K562 (cell line): ENCODE results near the gene TSPAN16. TPM values are rescaled to one million over a fixed set of nuclear protein-coding genes. Genes with fewer than 3 reads are reported as not detected.

Experiments used
- ATAC-seq: fragments of 200-7000 bp; cut with Tn5 transposase; 3 replicates; pipeline ENCODE4 v1.9.1; 2020; ENCODE audit warnings: moderate library complexity
- BruUV-seq: library from RNA; stranded (reverse); fragments of 400-500 nt; replicated peaks from 2 replicates; lab custom pipeline; 2021; lab: Mats Ljungman, UMichigan
- CTCF ChIA-PET: fragments of 300-600 bp; formaldehyde crosslinking; extraction: SDS; loops from one replicate; lab custom pipeline; 2021; ENCODE audit warnings: low intra/inter-chr PET ratio; lab: Yijun Ruan, JAX
- POLR2A ChIA-PET: fragments of 300-600, 350-650 bp; sonication (Branson Sonifier 250); formaldehyde crosslinking; extraction: SDS; loops from one replicate; lab custom pipeline; 2021; ENCODE audit warnings: antibody characterized with exemption, inconsistent platforms; lab: Yijun Ruan, JAX
- DNase-seq, 4 experiments: peaks; one replicate each; pipeline versions ENCODE4 v3.0.0 to v3.0.0-alpha.2; 2011 to 2018; ENCODE audit warnings: low spot score in 3 of 4, mixed read lengths in 3 of 4; ENCODE audit errors: extremely low read depth in 1 of 4
- FAIRE-seq: peaks from 2 replicates; lab custom pipeline; 2011; peaks lifted over from hg19 to GRCh38; lab: Jason Lieb, UNC
- H2AFZ ChIP-seq: 2 replicates; pipeline ENCODE4 v1.6.0; 2011; ENCODE audit warnings: low read depth, low read length, control low read depth, inconsistent platforms
- H3K27ac ChIP-seq: fragments of 200-600 bp; 3 replicates; pipeline ENCODE4 v1.8.0; 2011; ENCODE audit warnings: low read depth, mild to moderate bottlenecking, control low read depth, inconsistent platforms, low read length, moderate library complexity, mixed read lengths; ENCODE audit errors: extremely low read depth
- H3K27me3 ChIP-seq, 2 experiments: fragments of 300-600 bp in 1 of 2; 2 replicates in 1 of 2; 3 replicates in 1 of 2; pipeline versions ENCODE4 v1.6.0 to v1.8.0; 2011; ENCODE audit warnings: inconsistent platforms in 2 of 2, low read length in 2 of 2, mild to moderate bottlenecking in 1 of 2, mixed read lengths in 1 of 2, moderate library complexity in 1 of 2; ENCODE audit not compliant: control insufficient read depth in 2 of 2, insufficient read depth in 2 of 2
- H3K36me3 ChIP-seq: fragments of 300-600 bp; 3 replicates; pipeline ENCODE4 v1.8.0; 2011; ENCODE audit warnings: mild to moderate bottlenecking, low read length, inconsistent platforms; ENCODE audit not compliant: control insufficient read depth, insufficient read depth
- H3K4me1 ChIP-seq, 2 experiments: fragments of 200-600 bp in 1 of 2; replicated peaks in 1 of 2; 2 replicates in 1 of 2; 3 replicates in 1 of 2; pipeline versions ENCODE4 v1.5.1 to v1.8.0; 2011; ENCODE audit warnings: inconsistent platforms in 2 of 2, low read length in 2 of 2, mild to moderate bottlenecking in 1 of 2, mixed read lengths in 1 of 2, moderate library complexity in 1 of 2; ENCODE audit not compliant: control insufficient read depth in 2 of 2, insufficient read depth in 2 of 2
- H3K4me2 ChIP-seq: 2 replicates; pipeline ENCODE4 v1.6.1; 2011; ENCODE audit warnings: low read length, control low read depth, inconsistent platforms, mixed read lengths; ENCODE audit not compliant: insufficient read depth
- H3K4me3 ChIP-seq: fragments of 200-600 bp; sonication (generic), shearing (Covaris generic); 2 replicates; pipeline ENCODE4 v1.5.1; 2016; ENCODE audit warnings: control low read depth, inconsistent platforms
- H3K79me2 ChIP-seq: fragments of 200-600 bp; 3 replicates; pipeline ENCODE4 v1.8.0; 2011; ENCODE audit warnings: low read length, inconsistent platforms; ENCODE audit not compliant: control insufficient read depth, insufficient read depth
- H3K9ac ChIP-seq, 2 experiments: 2 replicates each; pipeline versions ENCODE4 v1.6.0 to v1.6.1; 2011; ENCODE audit warnings: low read depth in 2 of 2, low read length in 2 of 2, control low read depth in 1 of 2, inconsistent platforms in 1 of 2, mild to moderate bottlenecking in 1 of 2, mixed read lengths in 1 of 2; ENCODE audit not compliant: insufficient read depth in 1 of 2
- H3K9me1 ChIP-seq: one replicate; pipeline ENCODE4 v1.6.0; 2011; ENCODE audit warnings: inconsistent platforms, mild to moderate bottlenecking, low read length, moderate library complexity; ENCODE audit not compliant: control insufficient read depth, insufficient read depth
- H3K9me3 ChIP-seq: replicated peaks from 2 replicates; pipeline ENCODE4 v1.5.1; 2011; ENCODE audit warnings: low read depth, low read length, inconsistent platforms; ENCODE audit not compliant: control insufficient read depth, insufficient read depth
- H4K20me1 ChIP-seq: replicated peaks from 2 replicates; pipeline ENCODE4 v1.6.1; 2011; ENCODE audit warnings: low read length, inconsistent platforms, mixed read lengths; ENCODE audit not compliant: control insufficient read depth, insufficient read depth
- ATF6 ChIP-seq: sonication (generic); formaldehyde crosslinking; IDR thresholded peaks from 2 replicates; pipeline ENCODE4 v1.4.0; 2020; ENCODE audit warnings: mild to moderate bottlenecking, missing genetic modification reagents
- BRF1 ChIP-seq: IDR thresholded peaks from 3 replicates; pipeline ENCODE4 v1.6.1; 2011; ENCODE audit warnings: borderline replicate concordance, mild to moderate bottlenecking; ENCODE audit not compliant: insufficient read length; ENCODE audit errors: extremely low read depth
- CBFB ChIP-seq: sonication (generic); formaldehyde crosslinking; IDR thresholded peaks from 2 replicates; pipeline ENCODE4 v1.4.0; 2020; ENCODE audit warnings: mild to moderate bottlenecking, missing genetic modification reagents
- CBX8 ChIP-seq: fragments of 200-600 bp; sonication (generic); IDR thresholded peaks from 2 replicates; pipeline ENCODE4 v1.6.1; 2012; ENCODE audit warnings: borderline replicate concordance, mixed run types, low read depth, mild to moderate bottlenecking, moderate library complexity, mixed read lengths, low read length, control low read depth, inconsistent platforms; ENCODE audit not compliant: poor library complexity, severe bottlenecking; ENCODE audit errors: extremely low read depth
- CHD2 ChIP-seq: IDR thresholded peaks from 2 replicates; pipeline ENCODE4 v1.6.1; 2011; ENCODE audit warnings: low read depth, low read length
- ELF4 ChIP-seq: fragments of 450-650 bp; formaldehyde crosslinking; IDR thresholded peaks from 2 replicates; pipeline ENCODE4 v1.4.0; 2022; ENCODE audit warnings: missing genetic modification characterization
- NFIC ChIP-seq: fragments of 450-650 bp; IDR thresholded peaks from 2 replicates; pipeline ENCODE4 v1.6.1; 2017; ENCODE audit warnings: mild to moderate bottlenecking, inconsistent platforms
- POLR2AphosphoS2 ChIP-seq: IDR thresholded peaks from 2 replicates; pipeline ENCODE4 v1.6.1; 2012; ENCODE audit warnings: low read length, improper control_type of control experiment
- TCF7 ChIP-seq: sonication (generic); IDR thresholded peaks from 2 replicates; pipeline ENCODE4 v1.6.1; 2016; ENCODE audit warnings: antibody characterized with exemption, borderline replicate concordance
- YBX1 ChIP-seq: fragments of 450-650 bp; IDR thresholded peaks from 2 replicates; pipeline ENCODE4 v1.7.1; 2016; ENCODE audit warnings: mild to moderate bottlenecking
- ZKSCAN3 ChIP-seq: fragments of 250-450 bp; sonication (Bioruptor Pico); IDR thresholded peaks from 2 replicates; pipeline ENCODE4 v1.4.0; 2020
- ZNF512 ChIP-seq: IDR thresholded peaks from 2 replicates; pipeline ENCODE4 v1.6.1; 2016; ENCODE audit warnings: missing genetic modification characterization, missing compliant biosample characterization
- WGBS: fragments of 100-300 bp; shearing (Covaris generic); methylation state at CpG from one replicate; pipeline ENCODE4 v1.1.6; 2016; ENCODE audit warnings: low coverage, mixed read lengths; ENCODE audit not compliant: insufficient coverage; ENCODE audit errors: missing lambda C conversion rate; 5-methylcytosine and 5-hydroxymethylcytosine counted together
- in situ Hi-C: fragments of 300-500 bp; cut with MboI; formaldehyde crosslinking; loops from 4 replicates; pipeline ENCODE4 v1.15.0; 2018; ENCODE audit warnings: inconsistent platforms, mixed read lengths
- intact Hi-C: fragments of 100-400 bp; cut with micrococcal nuclease; formaldehyde crosslinking; loops from 2 replicates; pipeline ENCODE4 v1.14.2; 2022
- polyA plus RNA-seq, 8 experiments: library from polyadenylated mRNA; depleted of rRNA in 4 of 8; stranded (reverse) in 5 of 8; unstranded in 3 of 8; fragments of >200 nt; fragmentation: Nextera tagmentation in 2 of 8; fragmentation: Illumina TruSeq in 1 of 8; extraction: Ambion mirVana in 2 of 8; extraction: Trizol in 1 of 8; gene quantifications; 2 replicates each; pipeline versions ENCODE4 v1.2.1 to v1.2.3, GENCODE V29; 2011 to 2014; ENCODE audit warnings: inconsistent platforms in 1 of 8, missing spikeins in 1 of 8
- total RNA-seq, 7 experiments: library from RNA; depleted of rRNA in 6 of 7; stranded (reverse); fragments of >200 nt in 6 of 7; fragmentation: Illumina TruSeq in 2 of 7; extraction: Trizol in 2 of 7; gene quantifications; 2 replicates each; pipeline versions ENCODE4 v1.2.1 to v1.2.3, GENCODE V29; 2011 to 2021; ENCODE audit warnings: low replicate concordance in 1 of 7

TSPAN16 gene
- total and polyA plus RNA-seq, 9 of the 15 experiments (the other 6 are each of a cell fraction or from before 2014, with no cell fraction given) = not detected

GRCh38 chr19:11281356-11282049, 14.5 kb upstream of the TSPAN16 start:
- BruUV-seq = no TSS peak
- TF ChIP-seq CBX8 = no peak
- peak; percentile 70 for TF ChIP-seq NFIC
- CTCF ChIA-PET = interaction anchor here (0.5 kb wide), 1 partner anchor 18 kb away, joined by 3 read pairs; no protein-coding TSS in a partner anchor
- ATAC-seq = no peak
- no peak for FAIRE-seq
- in situ Hi-C loops (no loop called here), intact Hi-C loops (no loop called here)
- no peaks in the 10 kb centered on the region for H4K20me1 ChIP-seq
- 2% methylated on average over 11 of the region's 11 CpGs for WGBS
- POLR2A ChIA-PET = interaction anchor here (0.6 to 0.8 kb wide), 3 partner anchors 14 to 472 kb away, joined by 3 to 4 read pairs (median 3); no protein-coding TSS in a partner anchor
- H3K4me3 ChIP-seq = no peak overlapping the region
- no peak overlapping the region for H3K27ac ChIP-seq
- no peak overlapping the region for H2AFZ ChIP-seq
- no peak overlapping the region for H3K9ac ChIP-seq
- H3K9me1 ChIP-seq = no peaks in the 10 kb centered on the region
- no peak for DNase-seq
- H3K9me3 ChIP-seq = no peaks in the 10 kb centered on the region
- no peaks in the 10 kb centered on the region; a peak in 1 of 5 replicates for H3K4me1 ChIP-seq
- no peaks in the 10 kb centered on the region for H3K36me3 ChIP-seq
- peaks cover 8 to 40% of the 10 kb centered on the region in 2 experiments; a peak in 4 of 5 replicates for H3K27me3 ChIP-seq
- no peaks in the 10 kb centered on the region for H3K79me2 ChIP-seq
- no peak overlapping the region for H3K4me2 ChIP-seq

GRCh38 chr19:11284515-11284914, 11.4 kb upstream of the TSPAN16 start:
- CTCF ChIA-PET = no interaction called here
- Histone ChIP-seq H3K9me1 (no peaks in the 10 kb centered on the region), H3K9ac (no peak overlapping the region), H3K27me3 (peaks cover 9 to 18% of the 10 kb centered on the region in 2 experiments; a peak in 4 of 5 replicates), H3K4me2 (no peak overlapping the region), H3K79me2 (no peaks in the 10 kb centered on the region), H3K4me3 (no peak overlapping the region), H2AFZ (no peak overlapping the region), H3K4me1 (no peaks in the 10 kb centered on the region; a peak in 1 of 5 replicates), H4K20me1 (no peaks in the 10 kb centered on the region), H3K36me3 (no peaks in the 10 kb centered on the region), H3K27ac (no peak overlapping the region), H3K9me3 (no peaks in the 10 kb centered on the region)
- 11% methylated on average over 6 of the region's 6 CpGs for WGBS
- no TSS peak for BruUV-seq
- POLR2A ChIA-PET = interaction anchor here (1.2 kb wide), 1 partner anchor 34 kb away, joined by 3 read pairs; no protein-coding TSS in a partner anchor
- DNase-seq (no peak), FAIRE-seq (no peak), ATAC-seq (no peak)
- intact Hi-C loops (no loop called here), in situ Hi-C loops (no loop called here)
- TF ChIP-seq YBX1 (no peak), TCF7 (no peak), CHD2 (no peak), ATF6 (CRISPR knock-in tag) (no peak), ELF4 (CRISPR knock-in tag) (no peak), ZNF512 (no peak), BRF1 (no peak), ZKSCAN3 (CRISPR knock-in tag) (no peak), POLR2AphosphoS2 (no peak), CBFB (CRISPR knock-in tag) (no peak)
